HG03103 (cell line): Measurements from ENCODE around the gene TGOLN2.

Source experiments
- ATAC-seq: cut with Tn5 transposase; IDR thresholded peaks from one replicate; pipeline ENCODE4 v1.9.1; 2021; ENCODE audit warnings: low read depth; ENCODE audit not compliant: unreplicated experiment

Gene TGOLN2

DNA sequence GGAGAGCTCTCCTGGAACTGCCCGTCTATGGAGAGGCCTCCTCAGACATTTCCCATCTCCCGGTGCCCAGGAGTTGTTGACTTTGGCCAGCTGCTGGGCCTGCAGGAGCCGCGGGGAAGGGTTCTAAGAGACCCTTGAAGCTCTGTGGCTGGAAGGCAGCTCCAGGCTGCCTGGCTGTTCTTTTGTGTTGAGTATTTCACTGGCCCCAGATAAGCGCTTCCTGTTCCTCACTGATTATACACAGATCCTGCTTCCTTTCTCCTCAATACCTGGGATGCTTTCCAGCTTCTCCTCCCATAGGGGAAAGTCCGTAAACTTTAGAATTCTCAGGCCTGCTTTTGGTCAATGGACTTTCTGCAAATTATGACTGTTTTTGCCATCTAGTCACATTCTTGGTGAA lies 57.8 kb downstream of the TGOLN2 start:
- ATAC-seq: no peak
